Stimulated activated CD4-positive, alpha-beta T cell treated with anti-CD3 and anti-CD28 coated beads, Interleukin-4, amount 100 ng/mL, for 24 hours (primary cell): ENCODE measurements around the gene WDR45.

ENCODE experiments used
- DNase-seq: peaks from one replicate; pipeline ENCODE4 v3.0.0-alpha.2; 2020

WDR45 gene

DNA sequence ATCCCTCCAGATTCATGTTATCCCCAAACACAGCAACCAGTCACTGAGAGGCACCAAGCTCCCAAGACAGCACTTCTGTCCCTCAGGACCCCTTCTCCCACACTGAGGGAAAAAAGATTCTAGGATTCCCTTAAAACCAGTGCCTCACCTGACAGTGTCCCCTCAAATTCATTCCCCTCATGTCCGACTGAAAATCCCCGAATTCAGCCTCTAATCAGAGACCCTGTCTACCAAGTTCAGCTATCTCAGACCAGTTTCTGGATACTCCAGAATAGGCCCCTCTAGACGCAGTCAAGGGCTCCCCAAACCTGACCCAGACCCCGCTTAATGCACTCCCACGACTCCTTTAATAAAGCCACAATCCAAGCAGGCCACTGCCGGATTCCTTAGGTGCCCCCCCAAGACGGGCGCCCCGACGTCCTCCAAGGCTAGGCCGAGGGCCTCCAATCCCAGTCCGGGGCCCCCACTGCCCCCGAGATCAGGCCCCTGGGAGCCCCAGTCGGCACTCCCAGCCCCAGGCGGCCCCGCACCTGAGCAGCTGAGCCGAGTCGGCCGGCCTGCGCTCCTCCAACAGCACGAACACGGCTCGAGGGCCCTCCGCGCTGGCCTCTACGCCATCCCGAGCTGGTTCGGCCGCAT lies 37.0 kb downstream of the WDR45 start:
- DNase-seq: no peak

DNA sequence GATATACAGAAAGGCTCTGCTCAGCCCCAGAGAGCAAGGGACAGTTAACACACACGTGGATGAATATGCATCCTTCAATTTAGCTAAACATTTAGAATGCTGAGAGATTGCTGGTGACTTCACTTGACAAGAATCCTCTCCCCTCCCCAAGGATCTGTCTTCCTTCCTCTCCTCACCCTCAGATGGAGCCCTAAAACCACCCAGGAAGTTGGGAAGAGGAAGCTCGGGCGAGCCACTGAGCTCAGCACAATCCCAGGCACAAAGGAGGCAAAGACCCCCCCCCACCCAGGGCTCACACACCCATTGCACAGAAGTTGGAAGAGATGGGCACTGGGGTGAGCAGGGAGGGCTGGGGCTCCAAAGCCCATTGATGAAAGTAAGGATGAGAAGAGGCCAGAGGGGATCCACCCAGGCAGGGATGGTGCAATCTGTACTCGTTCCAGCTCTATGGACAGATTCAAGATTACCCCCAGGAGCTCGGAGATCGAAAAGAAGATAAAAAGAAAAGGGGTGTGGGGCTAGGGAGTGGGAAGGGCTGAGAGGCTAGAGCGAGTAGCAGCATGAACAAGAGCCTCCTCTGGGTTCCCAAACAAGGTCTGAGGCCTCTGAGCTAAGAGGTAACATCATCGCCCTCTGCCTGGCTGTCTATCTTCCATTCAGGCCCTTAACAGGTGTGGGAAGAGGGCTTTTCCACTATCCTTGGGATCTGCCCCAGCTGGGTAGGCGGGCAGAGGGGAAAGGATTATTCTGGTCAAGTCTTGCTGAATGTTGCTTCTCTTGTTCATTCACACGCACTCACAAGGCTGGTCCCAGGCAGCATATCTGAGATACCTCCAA lies 37.7 kb downstream of the WDR45 start:
- peak; percentile 7 for DNase-seq

DNA sequence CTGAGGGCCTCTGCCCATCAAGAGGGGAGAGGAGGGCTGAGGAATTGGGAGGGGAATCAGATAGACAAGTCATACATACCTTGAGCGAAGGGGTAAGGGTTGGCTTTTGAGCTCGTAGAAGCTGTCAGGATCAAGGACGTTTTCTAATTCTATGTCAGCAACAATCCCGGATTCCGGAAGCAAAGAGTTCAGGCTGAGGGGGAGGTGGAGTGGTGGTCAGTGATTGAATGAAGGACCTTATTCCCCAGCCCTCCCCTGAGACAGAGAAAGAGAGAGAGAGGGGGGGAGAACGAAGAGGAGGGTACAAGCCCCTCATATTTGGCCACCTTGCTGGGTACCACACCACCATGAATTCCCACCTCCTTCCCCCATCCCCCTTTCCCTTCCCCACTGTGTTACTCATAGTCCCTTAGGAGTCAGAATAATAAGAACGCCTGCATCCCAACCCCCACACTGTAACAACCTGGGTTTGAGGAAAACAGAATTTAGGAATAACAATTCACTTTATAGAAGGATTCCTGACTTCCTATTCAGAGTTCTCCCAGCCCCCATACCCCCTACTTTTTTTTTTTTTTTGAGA lies 39.2 kb downstream of the WDR45 start:
- no peak for DNase-seq

DNA sequence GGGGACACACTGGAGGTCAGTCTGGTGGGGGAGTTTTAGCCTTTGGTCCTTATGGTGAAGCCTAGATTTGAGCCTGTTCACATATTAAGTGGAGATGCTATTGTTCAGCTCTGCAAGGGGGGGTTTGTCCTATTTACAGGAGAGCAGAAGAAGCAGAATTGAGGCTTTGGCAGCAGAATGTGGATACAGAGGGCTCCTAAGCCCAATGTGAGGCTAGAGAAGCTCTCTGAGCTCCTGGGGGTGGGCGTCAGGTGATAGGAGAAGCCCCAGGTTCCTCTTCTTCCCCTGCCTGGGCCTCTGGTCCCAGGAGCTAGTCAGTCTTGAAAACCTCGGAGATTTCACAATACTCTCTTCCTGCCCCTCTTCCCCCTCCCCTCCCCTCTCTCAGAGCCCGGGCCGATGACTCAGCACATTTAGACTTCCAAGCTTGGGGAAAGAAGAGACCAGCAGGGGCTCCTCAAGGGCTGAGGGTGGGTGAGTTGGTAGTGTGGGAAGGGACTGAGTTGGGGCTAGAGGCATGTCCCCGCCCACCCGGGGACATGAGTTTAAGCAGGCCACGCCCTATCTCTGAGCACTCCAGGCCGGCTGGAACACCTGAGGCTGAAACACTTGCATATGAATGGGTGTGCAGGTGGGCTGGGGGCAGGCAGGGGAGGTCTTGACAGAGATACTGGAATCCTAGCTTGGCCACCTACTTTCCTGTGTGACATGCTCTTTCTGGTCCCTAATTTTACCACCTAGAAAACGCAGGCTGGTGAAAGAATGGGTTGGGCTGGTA lies 39.9 kb downstream of the WDR45 start:
- DNase-seq: peak; percentile 42

DNA sequence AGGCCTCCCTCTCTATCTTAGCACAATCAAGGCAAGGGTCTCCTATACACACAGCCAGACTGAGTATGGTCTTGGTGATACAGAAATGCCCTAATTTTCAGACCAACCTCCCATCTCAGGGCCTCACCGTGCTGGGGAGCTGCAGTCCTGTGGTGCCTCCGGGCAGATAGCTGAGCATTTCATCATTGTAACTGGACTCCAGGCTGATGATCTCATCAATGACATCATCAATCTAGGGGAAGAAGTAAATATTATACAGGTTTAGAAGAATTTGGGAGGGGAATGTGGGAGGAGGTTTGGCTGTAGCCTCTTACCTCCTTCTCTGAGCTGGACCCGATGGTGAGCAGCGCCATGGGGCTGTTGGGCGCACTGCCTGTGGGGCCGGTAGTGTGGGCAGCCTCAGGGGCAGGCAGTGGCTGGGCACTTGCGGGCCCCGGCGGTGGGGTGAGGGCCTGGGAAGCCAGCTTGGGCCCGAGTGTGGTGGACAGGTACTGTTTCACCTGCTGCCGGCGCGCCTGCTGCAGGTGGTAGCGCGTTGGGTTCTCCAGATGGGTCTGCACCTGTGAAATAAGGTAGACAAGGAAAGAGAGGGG lies 41.7 kb downstream of the WDR45 start:
- DNase-seq: no peak

DNA sequence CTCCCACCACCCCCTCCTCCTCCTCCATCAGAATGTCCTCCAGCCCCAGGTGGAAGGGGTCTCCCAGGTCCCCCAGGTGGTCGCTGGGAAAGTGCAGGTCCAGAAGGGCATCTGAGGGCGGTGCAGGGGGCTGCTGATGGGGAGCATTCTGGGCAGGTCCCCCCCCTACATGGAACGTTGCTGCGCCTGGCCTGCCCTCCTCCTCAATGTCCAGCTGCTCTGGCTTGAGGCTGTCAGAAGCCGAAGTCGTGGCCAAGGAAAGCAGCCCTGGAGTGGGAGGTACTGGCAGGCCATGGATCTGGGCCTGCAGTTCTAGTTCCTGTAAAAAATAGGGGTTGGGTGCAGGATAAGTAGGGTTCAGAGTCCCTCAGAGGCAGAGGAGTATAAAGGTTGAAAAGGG lies 49.4 kb downstream of the WDR45 start:
- no peak for DNase-seq

DNA sequence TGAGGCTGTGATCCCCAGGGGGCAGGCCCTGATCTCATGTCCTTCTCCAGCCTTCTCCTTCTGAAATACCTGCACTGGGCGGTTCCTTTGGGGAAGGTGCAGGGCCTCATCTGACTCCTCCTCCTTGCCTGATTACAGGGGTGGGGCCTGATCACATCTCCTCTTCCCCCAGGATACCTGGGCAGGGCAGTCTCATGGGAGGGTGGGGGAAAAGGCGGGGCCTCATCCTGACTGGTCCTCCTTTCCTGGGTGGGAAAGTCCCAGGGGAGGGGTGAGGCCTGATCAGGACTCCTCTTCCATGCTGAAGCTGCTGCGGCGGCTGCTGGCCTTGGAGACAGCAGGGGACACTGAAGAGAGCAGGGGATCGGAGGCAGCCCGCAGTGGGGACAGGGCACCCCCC lies 49.8 kb downstream of the WDR45 start:
- no peak for DNase-seq
